D721Med (cell line): ENCODE results near the gene POLE.

Experiments
- DNase-seq: peaks from one replicate; pipeline ENCODE4 v3.0.0; 2011; ENCODE audit warnings: low spot score; ENCODE audit not compliant: insufficient read length
- FAIRE-seq: peaks from 2 replicates; lab custom pipeline; 2011; peaks lifted over from hg19 to GRCh38; lab: Jason Lieb, UNC
- TF ChIP-seq, protein P1 (sequence below): IDR thresholded peaks from 2 replicates; pipeline ENCODE4 v1.5.1; 2012; ENCODE audit warnings: mild to moderate bottlenecking, control low read depth; ENCODE audit not compliant: insufficient read depth; ENCODE audit errors: missing control alignments

POLE gene

DNA sequence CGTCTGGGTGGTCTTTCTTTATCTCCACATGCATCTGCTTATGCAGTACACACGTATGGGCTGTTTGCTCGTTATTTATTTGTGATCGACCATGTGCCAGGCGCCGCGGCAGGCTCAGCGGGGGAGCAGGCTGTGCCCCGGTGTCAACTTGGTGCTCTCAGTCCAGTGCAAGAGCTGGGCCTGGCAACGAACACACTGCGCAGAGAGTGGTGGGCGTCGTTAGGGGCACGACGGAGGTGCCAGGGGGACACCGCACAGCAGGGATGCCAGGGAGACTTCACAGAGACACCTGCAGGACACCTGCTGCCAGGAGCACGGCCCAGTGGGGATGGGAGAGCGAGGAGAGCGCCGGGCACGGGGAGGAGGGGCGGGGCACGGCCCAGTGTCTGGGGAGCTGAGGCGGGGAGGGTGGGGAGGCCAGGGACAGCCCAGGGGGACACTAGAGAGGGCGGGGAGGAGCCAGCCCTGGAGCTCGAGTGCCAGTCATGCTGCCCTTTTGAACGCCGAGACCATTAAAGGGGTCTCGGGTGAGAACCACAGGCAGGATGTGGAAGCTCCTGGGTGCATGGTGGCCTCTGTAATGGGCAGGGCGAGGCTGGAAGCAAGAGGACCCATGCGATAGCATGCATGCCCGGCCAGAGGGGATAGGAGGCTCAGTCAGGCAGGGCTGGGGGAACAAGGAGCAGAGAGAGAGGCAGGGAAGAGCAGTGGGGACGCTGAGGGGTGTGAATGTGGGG, 76.1 kb downstream of the POLE start:
- FAIRE-seq (no peak), DNase-seq (no peak)
- TF ChIP-seq, protein P1, sequence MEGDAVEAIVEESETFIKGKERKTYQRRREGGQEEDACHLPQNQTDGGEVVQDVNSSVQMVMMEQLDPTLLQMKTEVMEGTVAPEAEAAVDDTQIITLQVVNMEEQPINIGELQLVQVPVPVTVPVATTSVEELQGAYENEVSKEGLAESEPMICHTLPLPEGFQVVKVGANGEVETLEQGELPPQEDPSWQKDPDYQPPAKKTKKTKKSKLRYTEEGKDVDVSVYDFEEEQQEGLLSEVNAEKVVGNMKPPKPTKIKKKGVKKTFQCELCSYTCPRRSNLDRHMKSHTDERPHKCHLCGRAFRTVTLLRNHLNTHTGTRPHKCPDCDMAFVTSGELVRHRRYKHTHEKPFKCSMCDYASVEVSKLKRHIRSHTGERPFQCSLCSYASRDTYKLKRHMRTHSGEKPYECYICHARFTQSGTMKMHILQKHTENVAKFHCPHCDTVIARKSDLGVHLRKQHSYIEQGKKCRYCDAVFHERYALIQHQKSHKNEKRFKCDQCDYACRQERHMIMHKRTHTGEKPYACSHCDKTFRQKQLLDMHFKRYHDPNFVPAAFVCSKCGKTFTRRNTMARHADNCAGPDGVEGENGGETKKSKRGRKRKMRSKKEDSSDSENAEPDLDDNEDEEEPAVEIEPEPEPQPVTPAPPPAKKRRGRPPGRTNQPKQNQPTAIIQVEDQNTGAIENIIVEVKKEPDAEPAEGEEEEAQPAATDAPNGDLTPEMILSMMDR: no peak

DNA sequence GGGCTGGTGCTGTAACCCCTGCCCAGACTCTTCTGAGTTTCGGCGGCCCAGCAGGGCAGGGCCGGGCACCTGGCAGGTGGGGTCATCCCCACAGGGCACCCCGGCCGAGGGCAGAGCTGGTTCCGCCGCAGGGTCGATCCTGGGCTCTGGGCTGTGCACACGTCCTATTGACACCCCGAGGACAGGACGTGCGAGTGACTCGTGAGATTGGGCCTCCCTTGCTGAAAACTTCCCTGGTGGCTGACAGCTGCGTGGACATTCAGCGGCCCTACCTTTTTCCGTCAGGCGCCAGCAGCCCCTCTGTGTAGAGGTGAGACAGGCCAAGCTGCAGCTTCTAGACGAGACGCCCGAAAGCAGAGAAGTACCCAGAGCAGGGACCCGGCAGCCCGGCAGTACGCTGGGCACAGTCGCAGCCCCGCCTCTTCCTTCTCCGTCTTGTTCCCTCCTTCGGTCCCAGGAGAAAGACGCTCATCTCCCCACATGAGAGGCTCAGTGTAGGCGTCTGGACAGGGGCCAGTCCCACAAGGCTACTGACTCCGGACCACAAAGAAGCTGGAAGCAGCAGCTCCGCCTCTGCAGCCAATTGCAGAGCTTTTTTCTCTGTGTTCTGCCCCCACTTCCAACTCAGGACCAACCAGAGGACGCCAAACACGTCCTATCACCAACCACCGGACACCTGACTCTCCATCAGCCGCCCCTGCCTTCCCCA, 76.9 kb downstream of the POLE start, which contains the start of gene LRCOL1:
LRCOL1 (minus strand) TSS at position 532 of the 709 bp plus-strand sequence. CDS start 4,331 bp downstream, outside the sequence.
- FAIRE-seq (no peak), DNase-seq (no peak)
- TF ChIP-seq, protein P1: no peak

DNA sequence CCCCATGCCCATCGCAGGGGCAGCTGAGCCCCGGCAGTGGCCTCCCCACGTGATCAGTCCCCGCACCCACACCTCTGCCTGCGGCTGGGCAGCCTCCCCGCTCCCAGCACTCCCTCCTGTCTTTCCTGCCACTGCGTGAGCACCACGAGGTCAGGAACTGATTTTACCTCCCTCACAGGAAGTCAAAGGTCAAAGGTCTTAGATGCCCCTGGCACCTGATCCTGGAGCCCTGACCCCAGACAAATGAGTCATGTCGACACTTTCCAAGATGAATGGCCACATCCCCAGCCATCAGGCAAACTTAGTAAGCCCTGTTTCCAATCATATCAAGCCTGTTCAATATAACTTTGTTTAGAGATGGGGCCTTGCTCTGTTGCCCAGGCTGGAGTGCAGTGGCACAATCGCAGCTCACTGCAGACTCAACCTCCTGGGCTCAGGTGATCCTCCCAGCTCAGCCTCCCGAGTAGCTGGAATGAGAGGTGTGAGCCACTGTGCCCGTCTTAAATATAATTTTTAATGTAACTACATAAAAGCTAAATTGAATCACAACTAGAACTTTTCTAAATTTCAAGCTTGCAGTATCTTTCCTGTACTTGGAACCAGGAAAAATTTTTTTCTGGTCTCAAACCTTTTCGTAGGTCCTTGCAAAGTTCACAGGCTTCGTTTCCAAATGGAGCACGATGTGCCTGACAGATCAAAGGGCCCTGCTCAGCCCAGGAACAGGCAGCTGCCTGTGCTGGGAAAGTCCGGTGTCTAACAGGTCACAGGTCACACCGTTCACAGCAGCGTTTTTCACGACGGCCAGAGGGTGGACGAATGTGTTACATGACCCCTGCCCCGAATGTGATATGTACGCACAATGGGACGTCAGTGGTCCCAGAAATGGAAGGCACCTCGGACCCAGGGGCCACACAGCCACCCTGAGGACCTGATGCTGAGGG, 78.6 kb downstream of the POLE start:
- DNase-seq (no peak), FAIRE-seq (no peak)
- TF ChIP-seq, protein P1: no peak

DNA sequence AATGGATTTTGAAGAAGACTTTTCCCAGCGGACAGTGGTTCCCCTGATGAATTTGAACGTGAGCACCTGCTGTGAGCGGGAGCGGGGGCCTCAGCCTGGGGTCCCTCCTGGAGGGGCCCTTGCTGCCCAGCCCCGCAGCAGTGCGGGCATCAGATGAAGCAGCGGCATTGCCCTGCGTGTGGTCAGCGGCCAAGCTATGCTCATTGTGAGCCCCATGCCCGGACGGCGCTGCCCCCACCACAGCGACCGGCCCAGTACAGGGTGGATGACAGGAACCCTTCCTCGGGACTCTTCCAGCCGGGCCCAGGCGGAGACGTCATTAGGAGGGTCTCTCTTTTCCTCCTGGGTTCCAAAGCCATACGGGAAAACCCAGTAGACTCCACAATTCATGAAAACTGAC, 80.2 kb downstream of the POLE start:
- DNase-seq: no peak
- TF ChIP-seq, protein P1: no peak
- FAIRE-seq: no peak

DNA sequence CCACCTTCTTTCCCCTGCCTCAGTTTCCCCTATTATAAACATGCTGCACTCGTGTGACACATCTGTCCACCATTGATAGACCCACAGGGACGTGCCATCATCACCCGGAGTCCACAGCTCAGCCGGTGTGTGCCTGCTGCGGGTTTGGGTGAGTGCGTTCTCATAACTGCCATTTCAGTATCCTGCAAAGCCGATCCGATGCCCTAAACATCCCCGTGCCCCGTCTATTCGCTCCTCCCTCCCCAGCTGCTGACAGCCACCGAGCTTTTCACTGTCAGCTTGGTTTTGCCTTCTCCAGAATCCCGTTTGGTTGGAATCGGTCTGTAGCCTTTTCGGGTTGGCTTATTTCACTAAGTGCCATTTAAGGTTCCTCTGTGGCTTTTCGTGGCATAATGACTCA, 80.7 kb downstream of the POLE start:
- no peak for DNase-seq
- TF ChIP-seq, protein P1: no peak
- no peak for FAIRE-seq

DNA sequence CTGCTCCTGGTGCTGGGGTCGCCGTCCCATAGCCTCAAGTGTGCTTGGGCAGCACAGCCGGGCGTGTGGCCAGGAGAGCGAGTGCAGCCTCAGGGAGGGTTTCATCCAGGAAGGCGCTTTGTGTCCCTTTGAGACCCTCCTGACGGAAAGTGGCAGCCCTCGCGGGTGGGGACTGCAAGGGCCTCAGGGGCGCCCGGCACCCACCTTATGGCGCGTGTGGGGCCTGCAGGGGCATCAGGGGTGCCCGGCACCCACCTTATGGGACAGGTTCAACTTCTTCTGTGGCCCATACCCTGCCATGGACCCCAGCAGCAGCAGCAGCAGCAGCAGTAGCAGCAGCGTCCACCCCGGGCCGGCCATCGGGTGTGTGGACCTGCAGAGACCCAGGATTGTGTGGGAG, 81.2 kb downstream of the POLE start:
- no peak for FAIRE-seq

More for the DNA sequence above, 81.2 kb downstream of the POLE start:
- TF ChIP-seq, protein P1: no peak
- no peak for DNase-seq
